GM19099 (cell line): Measurements from ENCODE around the gene C5orf24.
A peak's percentile ranks its signal among the peaks of the same experiment; 100 is the strongest.

ENCODE experiments used
- POLR2A ChIP-seq: IDR thresholded peaks from 3 replicates; pipeline ENCODE4 v1.6.1; 2011; ENCODE audit warnings: low read depth; ENCODE audit not compliant: insufficient read length; ENCODE audit errors: extremely low read depth

Gene C5orf24

GRCh38 chr5:134844252-134844651 lies 1.5 kb upstream of the C5orf24 start:
- TF ChIP-seq POLR2A, result no peak

- TF ChIP-seq POLR2A, result no peak
Observed at GRCh38 chr5:134845335-134845851, 375 bp upstream of the C5orf24 start.

- TF ChIP-seq POLR2A, result no peak
Observed at GRCh38 chr5:134846641-134846960, 833 bp downstream of the C5orf24 start.

- no peak for TF ChIP-seq POLR2A
Observed at GRCh38 chr5:134851307-134851923, 5.6 kb downstream of the C5orf24 start.

DNA sequence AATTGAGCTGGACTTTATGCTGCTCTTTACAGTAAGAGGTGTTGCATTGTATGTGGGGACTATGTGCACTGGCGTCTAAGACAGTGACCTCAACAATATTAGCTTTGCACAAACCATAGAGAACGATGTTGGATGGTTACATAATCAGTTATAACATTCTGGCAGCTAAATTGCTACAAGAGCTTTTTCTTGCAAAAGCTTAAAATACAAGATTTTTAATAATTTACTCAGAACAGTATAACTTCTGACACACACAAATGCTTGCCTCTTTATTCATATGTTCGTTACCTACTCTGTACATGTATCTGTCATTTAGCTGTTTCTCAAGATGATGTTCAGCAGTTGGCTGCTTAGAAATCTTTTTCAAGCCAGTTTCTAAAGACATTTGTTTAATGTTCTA lies 11.6 kb downstream of the C5orf24 start:
- no peak for TF ChIP-seq POLR2A

DNA sequence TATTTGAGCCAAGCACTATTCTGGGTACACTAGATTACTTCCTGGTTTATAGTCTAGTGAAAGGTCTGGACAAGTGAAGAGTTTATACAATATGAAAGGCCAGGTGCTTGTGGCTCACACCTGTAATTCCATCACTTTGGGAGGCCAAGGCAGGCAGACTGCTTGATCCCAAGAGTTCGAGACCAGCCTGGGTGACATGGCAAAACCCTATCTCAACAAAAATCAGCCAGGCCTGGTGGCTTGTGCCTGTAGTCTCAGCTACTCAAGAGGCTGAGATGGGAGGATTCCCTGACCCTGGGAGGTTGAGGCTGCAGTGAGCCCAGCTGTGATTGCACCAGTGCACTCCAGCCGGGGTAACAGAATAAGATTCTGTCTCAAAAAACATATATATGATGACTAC lies 18.9 kb downstream of the C5orf24 start:
- no peak for TF ChIP-seq POLR2A

GRCh38 chr5:134873494-134873893 lies 27.7 kb downstream of the C5orf24 start:
- TF ChIP-seq POLR2A, result no peak

- TF ChIP-seq POLR2A, result peak; percentile 94
Observed at GRCh38 chr5:134873987-134874830, 28.4 kb downstream of the C5orf24 start, which contains the start of gene TXNDC15. Gene TXNDC15 (plus strand): TSS chr5:134874371. CDS start chr5:134874428, 57 bp downstream.

DNA sequence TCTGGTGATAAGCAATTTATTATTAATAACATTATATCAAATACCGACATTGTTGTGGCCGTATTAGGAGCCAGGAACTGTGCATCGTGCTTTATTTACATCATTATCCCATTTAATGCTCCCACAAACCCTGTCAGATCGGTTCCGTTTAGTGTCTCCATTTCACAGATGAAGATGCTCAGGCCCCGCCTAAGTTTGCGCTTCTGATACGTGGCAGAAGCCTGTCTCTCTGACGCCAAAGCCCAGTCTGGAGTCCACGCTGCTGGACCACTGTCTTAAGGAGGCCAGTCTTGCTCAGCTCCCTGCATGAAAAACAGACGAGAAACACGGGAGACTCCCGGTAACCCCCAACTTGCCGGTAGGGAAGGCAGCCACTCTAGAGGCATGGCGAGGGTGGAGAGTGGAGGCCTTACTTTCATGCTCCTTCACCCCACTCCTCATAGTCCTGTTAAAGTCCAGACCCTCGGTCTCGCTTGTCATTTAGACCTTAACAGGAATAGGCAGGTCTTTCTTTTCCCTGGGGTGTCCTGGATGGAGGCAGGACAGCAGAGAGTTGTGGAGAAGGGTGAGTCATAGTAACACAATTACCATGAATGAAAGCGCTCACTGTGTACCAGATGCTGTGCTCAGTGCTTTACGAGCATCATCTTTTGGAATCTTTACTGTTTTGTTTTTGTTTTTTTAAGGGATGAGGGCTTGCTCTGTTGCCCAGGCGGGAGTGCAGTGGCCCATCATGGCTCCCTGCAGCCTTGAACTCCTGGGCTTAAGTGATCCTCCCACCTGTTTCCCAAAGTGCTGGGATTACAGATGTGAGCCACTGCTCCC lies 29.3 kb downstream of the C5orf24 start:
- no peak for TF ChIP-seq POLR2A

DNA sequence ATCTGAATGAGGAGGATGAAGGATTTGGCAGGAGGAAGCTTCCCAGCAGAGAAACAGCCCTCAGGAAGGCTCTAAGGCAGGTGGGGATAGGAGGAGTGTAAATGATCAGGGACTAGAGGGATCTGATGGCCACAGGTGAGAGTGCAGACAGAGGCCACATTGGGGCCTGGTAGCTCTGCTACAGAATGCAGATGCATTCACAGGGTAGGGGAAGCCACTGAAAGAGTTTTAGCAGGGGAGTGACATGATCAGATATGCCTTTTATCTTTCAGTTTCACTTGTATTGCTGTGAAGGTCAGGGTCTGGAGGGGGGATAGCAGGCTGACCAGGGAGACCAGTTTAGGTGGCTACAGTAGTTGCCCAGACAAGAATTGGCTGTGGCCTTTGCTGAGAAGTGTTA lies 31.4 kb downstream of the C5orf24 start:
- TF ChIP-seq POLR2A, result no peak

DNA sequence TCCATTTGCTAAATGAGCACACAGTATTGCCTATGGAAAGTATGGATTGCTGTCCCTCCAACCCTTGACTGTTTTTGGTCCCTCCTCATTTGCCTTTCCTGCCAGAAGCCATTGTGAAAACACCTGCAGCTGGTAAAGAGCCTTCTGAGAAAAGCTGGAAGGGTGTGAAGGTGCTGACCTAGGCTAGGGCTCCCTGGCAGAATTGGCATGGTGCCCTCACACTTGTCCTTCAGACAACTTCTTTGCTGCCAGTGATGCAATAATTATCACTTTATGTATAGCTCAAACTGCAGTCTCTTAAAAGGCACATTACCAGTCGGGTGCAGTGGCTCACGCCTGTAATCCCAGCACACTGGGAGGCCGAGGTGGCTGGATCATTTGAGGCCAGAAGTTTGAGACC lies 32.6 kb downstream of the C5orf24 start:
- TF ChIP-seq POLR2A, result no peak

GRCh38 chr5:134879456-134879855 lies 33.7 kb downstream of the C5orf24 start:
- no peak for TF ChIP-seq POLR2A

DNA sequence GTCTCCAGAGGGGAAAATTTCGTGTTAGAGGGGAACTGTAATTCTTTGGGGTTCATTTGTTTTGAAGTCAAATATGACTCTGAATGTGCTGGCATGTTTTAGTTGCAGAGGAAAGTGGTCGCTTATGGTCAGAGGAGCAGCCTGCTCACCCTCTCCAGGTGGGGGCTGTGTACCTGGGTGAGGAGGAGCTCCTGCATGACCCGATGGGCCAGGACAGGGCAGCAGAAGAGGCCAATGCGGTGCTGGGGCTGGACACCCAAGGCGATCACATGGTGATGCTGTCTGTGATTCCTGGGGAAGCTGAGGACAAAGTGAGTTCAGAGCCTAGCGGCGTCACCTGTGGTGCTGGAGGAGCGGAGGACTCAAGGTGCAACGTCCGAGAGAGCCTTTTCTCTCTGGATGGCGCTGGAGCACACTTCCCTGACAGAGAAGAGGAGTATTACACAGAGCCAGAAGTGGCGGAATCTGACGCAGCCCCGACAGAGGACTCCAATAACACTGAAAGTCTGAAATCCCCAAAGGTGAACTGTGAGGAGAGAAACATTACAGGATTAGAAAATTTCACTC lies 41.9 kb downstream of the C5orf24 start:
- no peak for TF ChIP-seq POLR2A

GRCh38 chr5:134889335-134889734 lies 43.6 kb downstream of the C5orf24 start:
- TF ChIP-seq POLR2A, result no peak

DNA sequence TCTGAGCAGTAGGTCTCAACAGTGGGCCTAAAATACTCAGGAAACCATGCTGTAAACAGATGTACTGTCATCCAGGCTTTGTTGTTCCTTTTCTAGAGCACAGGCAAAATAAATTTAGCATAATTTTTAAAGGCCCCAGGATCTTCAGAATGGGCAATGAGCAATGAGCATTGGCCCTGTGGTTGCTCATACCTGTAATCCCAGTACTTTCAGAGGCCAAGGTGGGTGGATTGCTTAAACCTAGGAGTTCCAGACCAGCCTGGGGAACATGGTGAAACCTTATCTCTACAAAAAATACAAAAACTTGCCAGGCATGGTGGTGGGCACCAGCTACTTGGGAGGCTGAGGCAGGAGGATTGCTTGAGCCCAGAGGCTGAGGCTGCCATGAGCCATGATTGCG lies 45.7 kb downstream of the C5orf24 start:
- no peak for TF ChIP-seq POLR2A
